NCI-H1105 (cell line): ENCODE results near the gene GATAD2B.

Experiments used
- DNase-seq: peaks from one replicate; lab custom pipeline; 2025; lab: John Stamatoyannopoulos, UW

GATAD2B gene

GRCh38 chr1:153951801-153952200 lies 29.0 kb upstream of the GATAD2B start:
- no peak for DNase-seq

DNA sequence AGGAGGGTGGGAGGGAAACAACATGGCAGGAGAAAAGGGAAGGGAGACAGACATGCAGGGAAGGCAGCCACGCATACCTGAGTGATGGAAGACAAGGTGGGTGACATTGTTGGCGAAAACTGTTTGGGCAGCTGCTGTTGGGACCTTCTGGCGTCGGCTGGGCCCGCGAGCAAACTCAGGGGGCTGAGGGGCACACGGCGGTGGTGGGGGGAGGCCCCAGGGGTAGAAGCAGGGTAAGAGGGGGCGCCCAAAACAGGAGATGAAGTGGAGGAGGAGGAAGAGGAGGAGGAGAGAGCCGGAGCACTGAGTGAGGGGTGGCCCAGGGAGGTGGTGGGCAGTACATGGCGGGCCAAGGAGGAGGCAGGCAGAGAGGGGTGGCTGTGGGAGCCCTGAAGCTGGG lies 28.4 kb upstream of the GATAD2B start:
- DNase-seq: no peak

DNA sequence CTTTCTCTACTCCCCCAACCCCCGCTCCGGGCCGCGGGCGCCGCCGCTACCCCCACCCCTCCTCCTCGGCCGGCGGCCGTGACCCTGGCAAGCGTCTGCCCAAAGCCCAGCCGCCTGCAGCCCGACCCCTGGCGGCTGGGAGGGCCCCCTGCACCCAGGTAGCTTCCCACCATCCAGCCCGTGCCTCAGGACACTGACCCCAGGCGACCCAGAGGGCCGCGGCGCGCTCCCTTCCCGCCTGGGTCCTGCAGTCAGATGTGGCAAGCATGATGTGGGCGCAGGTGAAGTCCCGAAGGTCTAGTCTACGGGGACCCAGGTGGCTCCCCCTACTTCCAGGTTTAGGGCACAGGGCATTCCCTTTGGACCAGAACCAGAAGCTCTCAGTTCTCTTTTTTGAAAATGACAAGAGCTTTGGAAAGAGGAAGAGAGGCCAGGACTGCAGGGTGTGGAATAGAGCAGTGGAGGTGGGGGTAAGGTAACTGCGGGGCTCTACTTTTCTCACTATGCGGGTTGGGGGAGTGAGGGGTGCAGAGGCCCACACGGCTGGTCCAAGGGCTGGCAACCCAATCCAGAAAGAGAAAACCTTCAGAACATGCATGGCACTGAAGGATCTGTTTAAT lies 24.0 kb upstream of the GATAD2B start, which contains the start of gene DENND4B:
DENND4B (minus strand) TSS at position 97 of the 620 bp plus-strand sequence. CDS start 2,344 bp downstream, outside the sequence.
- peak; percentile 69 for DNase-seq

GRCh38 chr1:153945795-153946621 lies 23.2 kb upstream of the GATAD2B start:
- DNase-seq: peak; percentile 47

GRCh38 chr1:153945131-153945794 lies 22.5 kb upstream of the GATAD2B start:
- DNase-seq: no peak

DNA sequence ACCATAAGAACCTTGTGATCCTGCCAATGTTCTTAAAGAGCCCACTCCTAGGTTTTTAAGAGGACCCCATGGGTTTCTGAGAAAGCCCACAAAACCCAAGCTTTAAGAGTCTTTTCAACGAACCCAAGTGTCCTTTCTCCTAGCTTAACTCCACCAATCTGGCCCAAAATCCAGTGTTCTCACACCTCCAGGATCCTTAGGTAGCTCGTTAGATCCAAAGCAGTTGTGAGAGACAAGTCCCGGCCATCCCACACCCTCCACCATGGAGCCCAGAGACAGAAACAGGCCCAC lies 22.0 kb upstream of the GATAD2B start:
- DNase-seq: no peak

GRCh38 chr1:153944005-153944826 lies 21.4 kb upstream of the GATAD2B start:
- no peak for DNase-seq

GRCh38 chr1:153942766-153943549 lies 20.2 kb upstream of the GATAD2B start:
- no peak for DNase-seq

DNA sequence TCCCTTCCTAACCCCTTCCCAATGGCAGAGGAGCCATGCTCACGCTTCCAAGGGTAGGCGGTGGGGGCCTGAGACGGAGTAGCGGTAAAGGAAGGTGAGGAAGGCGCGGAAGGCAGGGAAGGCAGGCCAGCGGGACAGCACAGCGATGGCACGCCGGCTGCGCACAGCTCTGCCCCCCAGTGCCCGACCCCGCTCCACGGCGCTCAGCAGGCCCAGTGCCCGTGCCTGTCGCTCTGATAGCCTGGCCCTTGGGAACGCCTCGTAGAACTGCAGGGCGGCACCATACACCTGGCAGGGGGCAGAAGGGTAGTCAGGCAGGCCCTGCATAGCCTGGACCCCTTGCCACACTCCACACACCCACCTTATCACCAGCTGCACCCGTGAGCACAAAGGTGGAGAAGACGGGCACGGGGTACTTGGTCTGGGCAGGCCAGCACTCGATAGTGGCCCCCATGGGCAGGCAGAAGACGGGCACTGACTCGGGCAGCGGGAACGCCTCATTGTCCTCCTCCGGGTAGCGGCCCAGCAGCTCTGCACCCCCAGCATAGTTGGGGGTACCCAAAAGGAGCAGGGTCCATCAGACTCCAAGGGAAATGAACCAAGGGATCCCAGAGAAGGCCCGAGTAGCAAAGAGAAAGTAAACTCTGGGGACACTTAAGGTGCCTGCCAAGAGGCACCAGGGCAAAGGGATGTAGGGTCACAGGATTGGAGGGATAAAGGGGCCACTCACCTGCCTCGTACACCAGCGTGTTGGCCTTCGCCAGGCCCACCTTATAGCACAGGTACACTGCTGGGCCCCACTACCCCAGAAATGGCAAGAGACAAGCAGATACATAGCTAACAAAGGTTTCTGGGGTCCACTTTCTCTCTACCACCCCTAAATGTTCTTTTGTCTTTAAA lies 19.3 kb upstream of the GATAD2B start:
- no peak for DNase-seq

- DNase-seq: no peak
Measured at GRCh38 chr1:153940756-153941155, 18.0 kb upstream of the GATAD2B start.

DNA sequence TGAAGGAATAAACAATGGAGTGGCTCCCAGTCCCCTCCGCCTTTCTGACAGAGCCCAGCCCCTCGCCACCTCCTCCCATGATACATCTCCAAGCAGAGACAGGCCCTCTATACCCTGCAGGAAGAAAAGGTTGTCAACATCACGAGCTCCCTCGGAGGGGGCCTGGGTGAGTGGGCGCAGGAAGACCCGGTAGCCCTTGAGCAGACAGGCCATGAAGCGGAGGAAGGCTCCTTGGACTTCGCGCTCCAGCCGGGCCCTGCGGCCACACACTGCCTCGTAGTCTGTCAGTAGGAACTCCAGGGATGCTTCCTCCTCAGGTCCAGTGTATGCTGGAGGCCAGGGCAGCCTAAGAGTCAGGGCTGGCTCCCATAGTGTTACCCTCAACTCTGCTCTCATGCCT lies 16.7 kb upstream of the GATAD2B start:
- DNase-seq: no peak

GRCh38 chr1:153938996-153939395 lies 16.2 kb upstream of the GATAD2B start:
- DNase-seq: no peak

- no peak for DNase-seq
Measured at GRCh38 chr1:153937331-153937730, 14.6 kb upstream of the GATAD2B start.

- DNase-seq: no peak
Measured at GRCh38 chr1:153936011-153936802, 13.4 kb upstream of the GATAD2B start.

GRCh38 chr1:153934746-153935145 lies 12.0 kb upstream of the GATAD2B start:
- DNase-seq: no peak

- DNase-seq: no peak
Measured at GRCh38 chr1:153933955-153934354, 11.2 kb upstream of the GATAD2B start.

GRCh38 chr1:153933430-153933829 lies 10.7 kb upstream of the GATAD2B start:
- DNase-seq: no peak

- DNase-seq: no peak
Measured at GRCh38 chr1:153932156-153933131, 9.7 kb upstream of the GATAD2B start.
